Measurements from ENCODE around the gene USH2A.

USH2A gene

GRCh38 chr1:215868500-215868899 lies 554.7 kb downstream of the USH2A start:
- DNase-seq (ENCODE audit: low read depth in 3 of 3), result no peak

GRCh38 chr1:215865060-215865459 lies 558.2 kb downstream of the USH2A start:
- no peak for DNase-seq (ENCODE audit: low read depth in 3 of 3)

GRCh38 chr1:215863796-215864195 lies 559.5 kb downstream of the USH2A start:
- no peak for DNase-seq (ENCODE audit: low read depth in 3 of 3)

- DNase-seq (ENCODE audit: low read depth in 3 of 3), result no peak
Measured at GRCh38 chr1:215860833-215861232, 562.4 kb downstream of the USH2A start.

GRCh38 chr1:215857317-215857716 lies 565.9 kb downstream of the USH2A start:
- DNase-seq (ENCODE audit: low read depth in 3 of 3), result no peak

GRCh38 chr1:215845234-215845891 lies 577.9 kb downstream of the USH2A start:
- no peak for DNase-seq (ENCODE audit: low read depth in 3 of 3)

- no peak for DNase-seq (ENCODE audit: low read depth in 3 of 3)
Measured at GRCh38 chr1:215844777-215845176, 578.5 kb downstream of the USH2A start.

GRCh38 chr1:215844266-215844665 lies 579.0 kb downstream of the USH2A start:
- no peak for DNase-seq (ENCODE audit: low read depth in 3 of 3)

- DNase-seq (ENCODE audit: low read depth in 3 of 3), result no peak
Measured at GRCh38 chr1:215842905-215843304, 580.3 kb downstream of the USH2A start.

- no peak for DNase-seq (ENCODE audit: low read depth in 3 of 3)
Measured at GRCh38 chr1:215835951-215836350, 587.3 kb downstream of the USH2A start.

- DNase-seq (ENCODE audit: low read depth in 3 of 3), result no peak
Measured at GRCh38 chr1:215833941-215834729, 589.1 kb downstream of the USH2A start.

- DNase-seq (ENCODE audit: low read depth in 3 of 3), result no peak
Measured at GRCh38 chr1:215830226-215830810, 592.9 kb downstream of the USH2A start.

GRCh38 chr1:215825056-215825455 lies 598.2 kb downstream of the USH2A start:
- no peak for DNase-seq (ENCODE audit: low read depth in 3 of 3)

- no peak for DNase-seq (ENCODE audit: low read depth in 3 of 3)
Measured at GRCh38 chr1:215824245-215824644, 599.0 kb downstream of the USH2A start.

GRCh38 chr1:215819114-215819513 lies 604.1 kb downstream of the USH2A start:
- DNase-seq (ENCODE audit: low read depth in 3 of 3), result no peak

GRCh38 chr1:215807911-215808436 lies 615.3 kb downstream of the USH2A start:
- DNase-seq (ENCODE audit: low read depth in 3 of 3), result no peak

- no peak for DNase-seq (ENCODE audit: low read depth in 3 of 3)
Measured at GRCh38 chr1:215807218-215807617, 616.0 kb downstream of the USH2A start.

GRCh38 chr1:215797859-215798258 lies 625.4 kb downstream of the USH2A start:
- no peak for DNase-seq (ENCODE audit: low read depth in 3 of 3)

GRCh38 chr1:215794156-215794555 lies 629.1 kb downstream of the USH2A start:
- DNase-seq (ENCODE audit: low read depth in 3 of 3), result no peak

- no peak for DNase-seq (ENCODE audit: low read depth in 3 of 3)
Measured at GRCh38 chr1:215793180-215793579, 630.1 kb downstream of the USH2A start.

- DNase-seq (ENCODE audit: low read depth in 3 of 3), result no peak
Measured at GRCh38 chr1:215792446-215792845, 630.8 kb downstream of the USH2A start.

GRCh38 chr1:215789981-215790380 lies 633.3 kb downstream of the USH2A start:
- no peak for DNase-seq (ENCODE audit: low read depth in 3 of 3)

GRCh38 chr1:215786997-215787396 lies 636.3 kb downstream of the USH2A start:
- no peak for DNase-seq (ENCODE audit: low read depth in 3 of 3)
